ENCODE measurements around the gene SLC29A3. TPM values are rescaled to one million over a fixed set of nuclear protein-coding genes. Genes with fewer than 3 reads are reported as not detected.

The SLC29A3 gene
- total RNA-seq, 3 donors from 2014 or later = 5.6 to 12.0 (median 6.2) TPM

GRCh38 chr10:71365366-71365765 is 46.3 kb downstream of the SLC29A3 start:
- Histone ChIP-seq H3K36me3 (no peaks in the 10 kb centered on the region), H3K4me1 (no peaks in the 10 kb centered on the region), H3K27me3 (no peaks in the 10 kb centered on the region), H3K27ac (no peak overlapping the region), H3K9me3 (no peaks in the 10 kb centered on the region), H3K4me3 (no peak overlapping the region)
- TF ChIP-seq CTCF (IDR thresholded peaks at IDR 0.05) (no peak), POLR2A (IDR thresholded peaks at IDR 0.05) (no peak), POLR2AphosphoS5 (IDR thresholded peaks at IDR 0.05) (no peak)
- intact Hi-C loops (cut with DNase I; ENCODE audit: low total_unique reads) = no loop called here
- no peak for DNase-seq (ENCODE audit: low spot score in 2 of 2)

GRCh38 chr10:71366690-71367089 is 47.6 kb downstream of the SLC29A3 start:
- no peak for DNase-seq (ENCODE audit: low spot score in 2 of 2)
- Histone ChIP-seq H3K4me1 (no peaks in the 10 kb centered on the region), H3K4me3 (no peak overlapping the region), H3K36me3 (no peaks in the 10 kb centered on the region), H3K27ac (no peak overlapping the region), H3K9me3 (no peaks in the 10 kb centered on the region), H3K27me3 (no peaks in the 10 kb centered on the region)
- TF ChIP-seq CTCF (IDR thresholded peaks at IDR 0.05) (no peak), POLR2AphosphoS5 (IDR thresholded peaks at IDR 0.05) (no peak), POLR2A (IDR thresholded peaks at IDR 0.05) (no peak)
- intact Hi-C loops (cut with DNase I; ENCODE audit: low total_unique reads) = no loop called here

GRCh38 chr10:71367271-71367670 is 48.2 kb downstream of the SLC29A3 start:
- Histone ChIP-seq H3K27me3 (no peaks in the 10 kb centered on the region), H3K27ac (no peak overlapping the region), H3K36me3 (no peaks in the 10 kb centered on the region), H3K9me3 (no peaks in the 10 kb centered on the region), H3K4me1 (no peaks in the 10 kb centered on the region), H3K4me3 (no peak overlapping the region)
- DNase-seq (ENCODE audit: low spot score in 2 of 2) = no peak
- no peak for TF ChIP-seq CTCF (IDR thresholded peaks at IDR 0.05)
- no peak for TF ChIP-seq POLR2AphosphoS5 (IDR thresholded peaks at IDR 0.05)
- TF ChIP-seq POLR2A (IDR thresholded peaks at IDR 0.05) = no peak
- intact Hi-C loops (cut with DNase I; ENCODE audit: low total_unique reads) = no loop called here

GRCh38 chr10:71368176-71368575 is 49.1 kb downstream of the SLC29A3 start:
- no peak for DNase-seq (ENCODE audit: low spot score in 2 of 2)
- Histone ChIP-seq H3K9me3 (no peaks in the 10 kb centered on the region), H3K27ac (no peak overlapping the region), H3K27me3 (no peaks in the 10 kb centered on the region), H3K4me1 (no peaks in the 10 kb centered on the region), H3K36me3 (no peaks in the 10 kb centered on the region), H3K4me3 (no peak overlapping the region)
- TF ChIP-seq POLR2A (IDR thresholded peaks at IDR 0.05) (no peak), CTCF (IDR thresholded peaks at IDR 0.05) (no peak), POLR2AphosphoS5 (IDR thresholded peaks at IDR 0.05) (no peak)
- intact Hi-C loops (cut with DNase I; ENCODE audit: low total_unique reads) = no loop called here

- Histone ChIP-seq H3K27me3 (no peaks in the 10 kb centered on the region), H3K9me3 (no peaks in the 10 kb centered on the region), H3K4me3 (no peak overlapping the region), H3K36me3 (no peaks in the 10 kb centered on the region), H3K27ac (no peak overlapping the region), H3K4me1 (no peaks in the 10 kb centered on the region)
- no peak for TF ChIP-seq POLR2A (IDR thresholded peaks at IDR 0.05)
- no peak for TF ChIP-seq CTCF (IDR thresholded peaks at IDR 0.05)
- no peak for TF ChIP-seq POLR2AphosphoS5 (IDR thresholded peaks at IDR 0.05)
- intact Hi-C loops (cut with DNase I; ENCODE audit: low total_unique reads) = no loop called here
- DNase-seq (ENCODE audit: low spot score in 2 of 2) = no peak
Measured at GRCh38 chr10:71368643-71369042, 49.6 kb downstream of the SLC29A3 start.

All from breast epithelium (tissue), 4 donors.